GM18499 (cell line): ENCODE data around the gene AFAP1L1.
"Not testable (repeated sequence)": the region's sequence is repeated elsewhere in the genome, so short reads cannot be mapped to it uniquely, and the experiment has no call there.

Source experiments
- ATAC-seq: cut with Tn5 transposase; IDR thresholded peaks from one replicate; pipeline ENCODE4 v1.9.1; 2021; ENCODE audit warnings: moderate number of reproducible peaks; ENCODE audit not compliant: insufficient read depth, unreplicated experiment

The AFAP1L1 gene

GRCh38 chr5:149386166-149386565, 114.5 kb downstream of the AFAP1L1 start:
- ATAC-seq, result no peak

GRCh38 chr5:149387081-149387631, 115.5 kb downstream of the AFAP1L1 start:
- no peak for ATAC-seq

- no peak for ATAC-seq
Observed at GRCh38 chr5:149387982-149388381, 116.3 kb downstream of the AFAP1L1 start.

GRCh38 chr5:149388498-149389190, 117.0 kb downstream of the AFAP1L1 start:
- no peak for ATAC-seq

GRCh38 chr5:149389552-149390495, 118.2 kb downstream of the AFAP1L1 start:
- ATAC-seq, result no peak

- not testable (repeated sequence) for ATAC-seq
Observed at GRCh38 chr5:149391076-149391475, 119.4 kb downstream of the AFAP1L1 start.
